SK-N-MC (cell line): ENCODE data around the gene ATP8B2.
"Not testable (repeated sequence)": the region's sequence is repeated elsewhere in the genome, so short reads cannot be mapped to it uniquely, and the experiment has no call there.

ENCODE experiments used
- DNase-seq: peaks from one replicate; pipeline ENCODE4 v3.0.0-alpha.2; 2011; ENCODE audit warnings: low read depth, low spot score
- H3K27ac ChIP-seq: fragments of 200-600 bp; sonication (generic); 2 replicates; pipeline ENCODE4 v1.5.1; 2016; ENCODE audit warnings: mixed run types
- H3K36me3 ChIP-seq: fragments of 200-600 bp; sonication (generic); 2 replicates; pipeline ENCODE4 v1.6.1; 2017; ENCODE audit warnings: antibody characterized with exemption, low read length, mixed read lengths; ENCODE audit not compliant: insufficient read depth
- H3K4me3 ChIP-seq: fragments of 200-600 bp; sonication (generic); 2 replicates; pipeline ENCODE4 v1.5.1; 2016
- H3K9ac ChIP-seq: fragments of 200-600 bp; sonication (generic); 2 replicates; pipeline ENCODE4 v1.8.0; 2017; ENCODE audit warnings: mixed run types, mixed read lengths; ENCODE audit not compliant: insufficient read length
- H3K9me3 ChIP-seq: fragments of 200-600 bp; sonication (generic); 2 replicates; pipeline ENCODE4 v1.6.1; 2017; ENCODE audit warnings: low read depth, mild to moderate bottlenecking, antibody characterized with exemption, low read length, moderate library complexity, mixed read lengths
- EZH2 ChIP-seq: fragments of 200-600 bp; sonication (generic); IDR thresholded peaks from one replicate; pipeline ENCODE4 v1.6.1; 2017; ENCODE audit warnings: antibody characterized with exemption
- FOXP2 ChIP-seq: optimal IDR thresholded peaks from 2 replicates; pipeline ENCODE3; 2011; ENCODE audit warnings: mild to moderate bottlenecking, moderate library complexity; ENCODE audit not compliant: insufficient read depth; ENCODE audit errors: extremely low read length, control extremely low read depth
- POLR2AphosphoS5 ChIP-seq: IDR thresholded peaks from 2 replicates; pipeline ENCODE4 v1.6.1; 2012; ENCODE audit warnings: mild to moderate bottlenecking, low read depth, low read length, borderline replicate concordance

The ATP8B2 gene

DNA sequence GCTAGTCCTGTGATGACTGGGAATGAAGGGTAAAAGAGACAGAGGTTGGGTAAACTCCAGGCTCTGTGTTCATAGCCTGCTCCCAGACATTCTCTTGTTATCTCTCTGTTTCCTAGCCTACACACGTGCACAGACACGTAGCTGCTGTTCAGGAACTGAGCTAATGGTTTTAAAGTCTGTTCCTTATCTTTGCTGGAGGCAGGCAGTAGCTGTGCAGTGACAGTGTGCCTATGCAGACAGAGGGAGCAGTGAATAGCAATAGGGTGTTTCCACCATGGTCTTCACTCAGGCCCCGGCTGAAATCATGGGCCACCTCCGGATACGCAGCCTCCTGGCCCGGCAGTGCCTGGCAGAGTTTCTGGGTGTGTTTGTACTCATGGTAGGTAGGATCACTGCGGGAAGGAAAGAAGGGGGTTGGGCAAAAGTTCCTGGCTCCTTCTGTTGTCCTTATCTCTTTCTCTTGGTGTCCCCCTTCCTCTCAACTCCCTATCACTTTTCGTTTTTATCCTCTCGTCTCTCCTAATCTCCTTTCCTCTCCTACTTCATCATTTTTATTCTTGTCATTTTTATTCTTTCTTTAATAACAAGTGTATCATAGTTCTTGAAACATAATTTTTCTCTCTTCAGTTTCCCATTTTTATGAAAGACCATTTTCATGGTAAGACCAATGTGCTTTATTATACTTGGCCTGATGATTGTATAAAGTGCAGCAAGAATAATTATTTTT, 4.3 kb upstream of the ATP8B2 start, which contains the start of gene AQP10:
Gene AQP10, plus strand, starts transcription at position 212 of the 727 bp plus-strand sequence. Its CDS starts 63 bp downstream, at position 275.
- no peak for DNase-seq
- TF ChIP-seq FOXP2 (no peak), POLR2AphosphoS5 (no peak), EZH2 (no peak)
- Histone ChIP-seq H3K27ac (no peak within 1 kb of the TSS), H3K4me3 (no peak within 1 kb of the TSS), H3K9ac (no peak within 1 kb of the TSS), H3K36me3 (no peaks in the 10 kb centered on the region), H3K9me3 (no peaks in the 10 kb centered on the region; the same call in 1 of the 2 replicates)

DNA sequence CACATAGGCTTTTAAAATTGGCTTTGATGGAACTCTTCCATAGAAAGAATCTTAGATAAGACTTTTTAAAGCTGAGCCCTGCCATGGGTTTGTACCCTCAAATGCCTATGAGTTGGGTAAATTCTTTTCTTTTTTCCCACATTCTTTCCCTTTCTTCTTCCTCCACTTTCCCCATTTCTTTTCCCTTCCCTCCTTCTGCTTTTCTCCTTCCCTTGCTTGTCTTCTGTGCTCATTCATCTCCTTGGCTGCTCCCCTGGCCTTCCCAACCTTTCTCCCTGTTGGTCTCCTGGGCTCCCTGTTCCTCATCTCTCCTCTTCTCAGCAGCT, 3.8 kb upstream of the ATP8B2 start:
- H3K4me3 ChIP-seq, H3K36me3 ChIP-seq, H3K27ac ChIP-seq, DNase-seq, H3K9ac ChIP-seq, H3K9me3 ChIP-seq: not testable (repeated sequence)

- no peaks in the 10 kb centered on the region for H3K36me3 ChIP-seq
- TF ChIP-seq FOXP2, result no peak
- no peak for TF ChIP-seq EZH2
- no peak for TF ChIP-seq POLR2AphosphoS5
Observed at GRCh38 chr1:154323493-154323892, 1.8 kb upstream of the ATP8B2 start.

GRCh38 chr1:154324241-154324640, 1.1 kb upstream of the ATP8B2 start:
- H3K9ac ChIP-seq, result no peak overlapping the region
- no peaks in the 10 kb centered on the region for H3K36me3 ChIP-seq
- no peak overlapping the region for H3K27ac ChIP-seq
- H3K4me3 ChIP-seq, result peak overlapping the region; percentile 98
- no peak for TF ChIP-seq EZH2
- TF ChIP-seq POLR2AphosphoS5, result no peak
- no peak for TF ChIP-seq FOXP2
- no peaks in the 10 kb centered on the region for H3K9me3 ChIP-seq
- DNase-seq, result no peak

More at GRCh38 chr1:154323493-154323892, 1.8 kb upstream of the ATP8B2 start:
- Histone ChIP-seq H3K9me3 (no peaks in the 10 kb centered on the region), H3K9ac (no peak overlapping the region), H3K27ac (no peak overlapping the region), H3K4me3 (no peak overlapping the region)
- DNase-seq, result no peak

DNA sequence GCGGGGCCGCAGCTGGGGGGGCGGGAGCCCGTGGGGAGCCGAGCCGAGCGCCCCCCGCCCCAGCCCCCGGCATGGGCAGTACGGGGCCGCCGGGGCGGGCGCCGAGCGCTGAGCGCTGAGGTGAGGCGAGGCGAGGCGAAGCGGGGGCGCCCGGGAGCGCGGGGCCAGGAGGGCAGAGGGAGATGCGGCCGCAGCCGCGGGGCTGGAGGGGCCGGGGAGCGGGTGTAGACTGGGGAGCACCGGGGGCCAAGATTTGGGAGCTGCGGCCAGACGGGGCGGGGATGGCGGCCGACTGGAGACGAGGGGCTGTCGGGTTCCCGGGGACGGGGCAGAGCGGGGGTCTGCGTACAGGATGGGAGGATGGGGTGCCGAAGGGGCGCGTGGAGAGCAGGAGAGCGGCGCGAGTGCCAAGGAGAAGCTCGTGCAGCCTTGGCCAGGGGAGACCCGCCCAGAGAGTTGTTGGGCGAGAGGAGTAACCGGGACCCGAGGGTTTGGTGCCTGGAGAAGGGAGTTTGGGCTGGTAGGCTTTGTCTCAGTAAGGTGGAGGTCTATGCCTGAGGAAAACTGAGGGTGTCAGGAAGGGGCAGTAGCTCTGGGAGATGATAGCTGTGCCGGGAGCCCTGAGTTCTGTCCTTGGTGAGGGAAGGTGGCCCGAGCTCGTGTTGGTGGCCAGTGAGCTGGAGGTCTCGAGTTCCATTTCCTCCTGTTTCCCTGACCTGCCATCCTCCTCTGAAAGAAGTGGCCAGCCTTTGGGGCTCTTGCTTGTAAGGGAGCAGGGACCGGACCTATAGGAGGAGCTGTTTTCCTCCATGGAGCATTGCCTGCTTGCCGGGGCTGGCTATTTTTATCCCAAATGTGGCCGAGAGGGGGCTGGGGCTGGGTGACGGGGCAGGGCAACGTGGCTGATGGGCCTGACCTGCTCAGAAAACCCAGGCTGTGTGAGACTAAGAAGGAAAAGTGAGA, 539 bp downstream of the ATP8B2 start:
- H3K9ac ChIP-seq, result peak overlapping the region; percentile 80
- no peak for DNase-seq
- no peak overlapping the region for H3K27ac ChIP-seq
- H3K4me3 ChIP-seq, result peak overlapping the region; percentile 98
- no peaks in the 10 kb centered on the region for H3K9me3 ChIP-seq
- TF ChIP-seq POLR2AphosphoS5 (no peak), FOXP2 (no peak), EZH2 (no peak)
- no peaks in the 10 kb centered on the region for H3K36me3 ChIP-seq

- Histone ChIP-seq H3K27ac (no peak overlapping the region), H3K9me3 (no peaks in the 10 kb centered on the region), H3K9ac (no peak overlapping the region), H3K36me3 (peaks cover 4% of the 10 kb centered on the region), H3K4me3 (peak overlapping the region; percentile 98)
- DNase-seq, result no peak
- TF ChIP-seq FOXP2, result no peak
Observed at GRCh38 chr1:154326546-154327465, 1.5 kb downstream of the ATP8B2 start.

DNA sequence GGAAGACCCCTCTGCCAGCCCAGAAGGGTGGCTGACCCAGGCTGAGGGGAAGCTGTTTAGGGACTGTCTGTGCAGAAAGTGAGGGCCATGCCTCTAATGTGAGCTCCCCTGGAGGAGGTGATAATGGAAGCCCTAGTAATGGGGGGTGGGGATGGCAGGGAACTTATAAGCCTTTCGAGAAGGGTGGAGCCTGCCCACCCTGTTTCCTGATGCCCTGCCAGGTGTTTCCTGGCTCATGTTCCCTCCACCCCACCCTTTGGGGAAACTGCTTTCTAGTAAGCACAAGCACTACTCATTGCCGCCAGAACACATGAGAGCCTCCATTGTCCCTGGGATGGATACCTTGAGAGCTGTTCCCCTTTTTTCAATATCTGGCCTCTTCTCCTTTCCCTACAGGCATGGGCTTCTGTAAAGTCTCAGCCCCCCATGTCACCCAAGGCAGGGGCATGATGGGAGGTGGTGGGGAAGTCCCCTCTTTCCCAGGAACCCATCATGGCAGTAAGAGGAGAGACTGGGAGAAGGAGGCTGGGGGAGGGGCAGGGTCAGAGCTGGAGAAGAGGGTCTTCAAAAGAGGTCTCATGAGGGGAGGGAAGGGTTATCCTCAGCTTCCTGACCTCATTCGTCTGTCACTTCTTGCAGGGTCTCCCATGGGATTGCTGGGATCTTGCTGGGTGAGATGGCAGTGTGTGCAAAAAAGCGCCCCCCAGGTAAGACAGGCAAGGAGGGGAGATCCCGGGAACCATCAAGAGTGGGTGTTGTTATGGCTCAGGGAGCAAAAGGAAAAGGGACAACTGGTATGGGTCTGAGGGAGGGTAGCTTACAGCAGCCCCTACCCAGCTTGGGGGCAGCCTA, 2.4 kb downstream of the ATP8B2 start:
- no peak for DNase-seq
- Histone ChIP-seq H3K27ac (no peak overlapping the region), H3K36me3 (peaks cover 10% of the 10 kb centered on the region), H3K4me3 (peak overlapping the region; percentile 77), H3K9me3 (no peaks in the 10 kb centered on the region), H3K9ac (no peak overlapping the region)
- TF ChIP-seq EZH2 (no peak), POLR2AphosphoS5 (no peak), FOXP2 (no peak)
